Measurements from ENCODE around the gene LAG3.
A peak's percentile ranks its signal among the peaks of the same experiment; 100 is the strongest.

LAG3 gene

DNA sequence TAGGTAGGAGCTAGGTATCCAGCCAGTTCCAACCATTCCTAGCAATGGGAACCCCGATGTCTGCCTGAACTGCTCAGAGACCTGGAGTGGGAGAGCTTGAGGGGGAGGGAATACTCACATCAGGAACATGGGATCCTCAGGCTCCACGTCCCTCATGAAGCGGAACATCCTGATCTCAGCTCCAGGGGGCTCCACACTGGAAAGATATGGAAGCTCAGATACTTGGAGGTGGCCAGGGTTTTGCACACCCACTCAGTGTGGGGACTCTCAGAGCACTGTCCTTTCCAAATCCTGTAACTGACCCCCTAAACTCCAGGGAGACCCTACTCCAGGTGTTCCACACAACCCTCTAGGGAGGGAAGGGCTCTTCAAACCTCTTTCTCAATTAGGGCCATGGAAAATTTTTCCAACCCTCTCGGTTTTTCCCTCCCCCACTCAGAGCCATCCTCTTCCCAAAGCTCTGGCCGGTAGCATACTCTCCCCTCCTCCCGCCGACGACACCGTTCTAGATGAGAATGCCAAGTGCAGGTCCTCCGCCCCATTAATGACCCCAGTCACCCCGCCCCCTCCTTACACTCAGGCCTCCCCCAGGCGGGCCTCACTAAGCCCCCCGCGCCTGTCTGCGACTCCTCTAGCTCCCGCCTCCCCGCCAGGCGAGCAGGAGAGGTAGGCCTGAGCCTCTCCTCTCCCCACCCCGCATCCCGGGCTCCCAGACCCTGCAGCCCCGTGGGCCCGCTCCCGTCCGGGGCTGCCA lies 20.0 kb upstream of the LAG3 start:
- Mint-ChIP-seq H3K36me3 (ENCODE audit: low read depth) (peaks cover 35% of the 10 kb centered on the region), H3K4me1 (peaks cover 57% of the 10 kb centered on the region)
- DNase-seq = peak; percentile 67

DNA sequence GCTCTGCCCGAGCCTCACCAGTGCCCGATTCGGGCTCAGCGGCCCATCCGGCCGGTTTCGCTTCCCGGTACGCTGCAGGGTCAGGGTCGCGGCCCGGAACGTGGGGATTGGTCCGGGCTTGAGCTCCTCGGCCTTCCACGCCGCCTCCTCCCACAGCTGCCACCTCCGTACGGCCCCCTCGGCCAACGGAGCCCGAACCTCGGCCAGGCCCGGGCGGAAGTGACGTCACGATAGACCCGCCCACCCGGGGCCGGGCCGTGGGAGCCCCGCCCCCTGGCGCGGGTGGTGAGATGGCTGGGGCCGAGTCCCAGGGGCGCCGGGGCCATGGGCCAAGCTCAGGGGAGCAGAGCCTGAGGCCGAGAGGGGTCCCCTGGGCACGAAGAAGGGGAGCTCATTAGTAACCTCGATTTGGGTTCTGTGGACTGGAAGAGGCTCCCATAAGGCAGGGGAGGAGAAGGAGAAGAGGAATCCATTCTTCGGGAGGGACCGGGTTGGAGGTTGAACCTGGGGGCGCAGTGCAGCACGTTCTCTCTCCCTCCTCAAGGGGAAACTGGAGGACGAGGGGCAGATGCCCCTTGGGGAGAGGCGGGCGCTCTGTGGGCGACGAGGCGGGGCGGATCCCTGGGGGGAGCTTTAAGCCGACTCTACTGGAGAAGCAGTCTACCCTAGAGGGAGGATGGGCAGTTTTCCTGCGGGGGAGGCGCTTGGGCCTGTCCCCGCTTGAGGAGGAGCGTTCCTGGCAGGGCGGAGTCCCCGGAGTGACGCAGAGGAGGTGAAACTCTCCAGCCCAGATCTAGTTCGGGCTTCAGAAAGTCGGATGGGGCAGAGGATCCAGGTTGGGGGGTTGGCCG lies 19.2 kb upstream of the LAG3 start, which contains the start of gene MLF2:
MLF2 (minus strand) TSS at position 221 of the 851 bp plus-strand sequence. CDS start 807 bp downstream, outside the sequence.
- Mint-ChIP-seq H3K4me1 (peaks cover 57% of the 10 kb centered on the region), H3K36me3 (ENCODE audit: low read depth) (peaks cover 27% of the 10 kb centered on the region), H3K27ac (peak within 1 kb of the TSS; percentile 99), H3K9me3 (no peaks in the 10 kb centered on the region), H3K27me3 (ENCODE audit: low read depth, poor library complexity) (peaks cover 11% of the 10 kb centered on the region), H3K4me3 (peak within 1 kb of the TSS; percentile 96)
- peak; percentile 99 for DNase-seq
- TF ChIP-seq, protein P1, sequence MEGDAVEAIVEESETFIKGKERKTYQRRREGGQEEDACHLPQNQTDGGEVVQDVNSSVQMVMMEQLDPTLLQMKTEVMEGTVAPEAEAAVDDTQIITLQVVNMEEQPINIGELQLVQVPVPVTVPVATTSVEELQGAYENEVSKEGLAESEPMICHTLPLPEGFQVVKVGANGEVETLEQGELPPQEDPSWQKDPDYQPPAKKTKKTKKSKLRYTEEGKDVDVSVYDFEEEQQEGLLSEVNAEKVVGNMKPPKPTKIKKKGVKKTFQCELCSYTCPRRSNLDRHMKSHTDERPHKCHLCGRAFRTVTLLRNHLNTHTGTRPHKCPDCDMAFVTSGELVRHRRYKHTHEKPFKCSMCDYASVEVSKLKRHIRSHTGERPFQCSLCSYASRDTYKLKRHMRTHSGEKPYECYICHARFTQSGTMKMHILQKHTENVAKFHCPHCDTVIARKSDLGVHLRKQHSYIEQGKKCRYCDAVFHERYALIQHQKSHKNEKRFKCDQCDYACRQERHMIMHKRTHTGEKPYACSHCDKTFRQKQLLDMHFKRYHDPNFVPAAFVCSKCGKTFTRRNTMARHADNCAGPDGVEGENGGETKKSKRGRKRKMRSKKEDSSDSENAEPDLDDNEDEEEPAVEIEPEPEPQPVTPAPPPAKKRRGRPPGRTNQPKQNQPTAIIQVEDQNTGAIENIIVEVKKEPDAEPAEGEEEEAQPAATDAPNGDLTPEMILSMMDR (IDR thresholded peaks at IDR 0.05) = no peak

More for the DNA sequence above, 20.0 kb upstream of the LAG3 start:
- Mint-ChIP-seq H3K4me3 (peak overlapping the region; percentile 96), H3K9me3 (no peaks in the 10 kb centered on the region), H3K27ac (peak overlapping the region; percentile 96), H3K27me3 (ENCODE audit: low read depth, poor library complexity) (peaks cover 11% of the 10 kb centered on the region)
- TF ChIP-seq, protein P1 (IDR thresholded peaks at IDR 0.05) = no peak

DNA sequence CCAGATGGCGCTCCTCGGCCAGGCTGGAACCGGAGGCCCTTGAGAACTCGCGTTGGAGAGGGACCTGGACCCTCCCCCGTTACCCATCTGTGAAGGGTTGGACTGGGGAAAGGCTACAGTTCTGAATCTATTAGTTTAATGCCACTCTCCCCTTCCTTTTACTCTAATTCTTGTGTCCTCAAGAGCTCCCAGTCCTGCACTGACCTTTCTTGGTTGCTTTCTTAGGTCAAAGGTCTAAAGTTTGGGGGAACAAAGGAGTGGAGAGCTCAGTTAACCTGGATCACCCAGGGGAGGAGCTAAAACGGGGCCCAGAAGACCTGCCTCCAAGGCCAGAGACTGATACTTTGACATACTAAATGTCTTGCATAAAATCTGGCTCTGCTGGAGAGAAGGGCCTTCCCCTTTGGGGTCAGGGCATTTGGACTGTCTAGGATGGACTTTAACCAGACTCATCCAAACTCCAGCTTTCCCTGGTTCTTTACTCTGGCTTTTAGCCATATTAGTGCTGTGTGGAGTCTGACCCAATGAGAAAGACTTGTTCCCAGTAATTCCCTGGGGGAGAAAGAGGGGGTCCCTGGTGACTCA lies 18.5 kb upstream of the LAG3 start:
- Mint-ChIP-seq H3K27ac (peak overlapping the region; percentile 91), H3K4me1 (peaks cover 63% of the 10 kb centered on the region), H3K4me3 (peak overlapping the region; percentile 96), H3K27me3 (ENCODE audit: low read depth, poor library complexity) (peaks cover 14% of the 10 kb centered on the region), H3K36me3 (ENCODE audit: low read depth) (peaks cover 22% of the 10 kb centered on the region), H3K9me3 (no peaks in the 10 kb centered on the region)
- TF ChIP-seq, protein P1 (IDR thresholded peaks at IDR 0.05) = peak; percentile 93
- DNase-seq = peak; percentile 21

DNA sequence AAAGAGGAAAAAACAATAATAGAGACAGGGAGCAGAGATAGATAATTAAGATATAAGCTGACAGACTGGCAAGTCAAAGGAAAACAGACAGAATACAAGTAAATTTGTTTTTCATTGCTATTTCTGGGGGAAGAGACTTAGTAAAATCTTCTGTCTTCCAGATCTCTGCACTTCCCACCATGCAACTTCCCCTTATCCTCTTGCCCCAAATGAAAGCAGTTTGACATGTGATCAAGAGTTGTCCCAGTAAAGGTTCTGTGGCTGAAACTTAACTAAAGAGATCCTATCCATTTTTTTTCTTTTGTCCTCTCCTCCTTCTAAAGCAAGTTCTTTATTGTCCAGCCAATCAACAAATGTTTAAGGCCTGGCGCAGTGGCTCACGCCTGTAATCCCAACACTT lies 17.9 kb upstream of the LAG3 start:
- Mint-ChIP-seq H3K4me1 (peaks cover 68% of the 10 kb centered on the region), H3K27ac (peak overlapping the region; percentile 91), H3K36me3 (ENCODE audit: low read depth) (peaks cover 17% of the 10 kb centered on the region), H3K4me3 (peak overlapping the region; percentile 13), H3K9me3 (no peaks in the 10 kb centered on the region), H3K27me3 (ENCODE audit: low read depth, poor library complexity) (peaks cover 14% of the 10 kb centered on the region)
- TF ChIP-seq, protein P1 (IDR thresholded peaks at IDR 0.05) = no peak
- no peak for DNase-seq

DNA sequence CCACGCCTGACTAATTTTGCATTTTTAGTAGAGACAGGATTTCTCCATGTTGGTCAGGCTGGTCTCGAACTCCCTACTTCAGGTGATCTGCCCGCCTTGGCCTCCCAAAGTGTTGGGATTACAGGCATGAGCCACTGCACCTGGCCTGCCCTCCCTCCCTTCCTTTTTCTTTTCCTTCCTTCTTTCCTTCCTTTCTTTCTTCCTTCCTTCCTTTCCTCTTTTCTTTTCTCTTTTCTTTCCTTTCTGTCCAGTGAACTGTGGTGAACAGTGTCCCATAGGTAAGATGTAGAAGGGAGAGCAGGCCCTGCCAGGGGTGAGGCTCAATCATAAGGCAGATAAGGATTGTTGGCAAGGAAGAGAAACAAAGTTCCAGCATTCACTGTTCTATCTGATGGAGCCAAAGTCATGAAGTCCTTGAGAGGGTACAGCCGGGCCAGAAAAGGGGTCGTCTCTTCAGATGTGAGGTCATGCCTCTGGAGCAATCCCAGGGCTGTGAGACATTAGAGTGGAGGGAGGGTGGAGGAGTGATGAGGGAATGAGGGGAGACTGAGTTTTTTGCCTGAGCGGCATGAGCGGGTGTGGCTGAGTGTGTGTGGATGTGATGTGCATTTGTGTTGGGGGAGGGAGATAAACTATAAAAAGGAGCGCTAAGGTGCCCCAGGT lies 15.2 kb upstream of the LAG3 start:
- H3K4me3 Mint-ChIP-seq = no peak overlapping the region
- H3K36me3 Mint-ChIP-seq (ENCODE audit: low read depth) = no peaks in the 10 kb centered on the region
- H3K4me1 Mint-ChIP-seq = peaks cover 73% of the 10 kb centered on the region
- peaks cover 12% of the 10 kb centered on the region for H3K27me3 Mint-ChIP-seq (ENCODE audit: low read depth, poor library complexity)
- no peaks in the 10 kb centered on the region for H3K9me3 Mint-ChIP-seq
- DNase-seq = no peak
- TF ChIP-seq, protein P1 (IDR thresholded peaks at IDR 0.05) = no peak
- peak overlapping the region; percentile 8 for H3K27ac Mint-ChIP-seq
